ENCODE results near the gene WNK4.

The WNK4 gene

DNA sequence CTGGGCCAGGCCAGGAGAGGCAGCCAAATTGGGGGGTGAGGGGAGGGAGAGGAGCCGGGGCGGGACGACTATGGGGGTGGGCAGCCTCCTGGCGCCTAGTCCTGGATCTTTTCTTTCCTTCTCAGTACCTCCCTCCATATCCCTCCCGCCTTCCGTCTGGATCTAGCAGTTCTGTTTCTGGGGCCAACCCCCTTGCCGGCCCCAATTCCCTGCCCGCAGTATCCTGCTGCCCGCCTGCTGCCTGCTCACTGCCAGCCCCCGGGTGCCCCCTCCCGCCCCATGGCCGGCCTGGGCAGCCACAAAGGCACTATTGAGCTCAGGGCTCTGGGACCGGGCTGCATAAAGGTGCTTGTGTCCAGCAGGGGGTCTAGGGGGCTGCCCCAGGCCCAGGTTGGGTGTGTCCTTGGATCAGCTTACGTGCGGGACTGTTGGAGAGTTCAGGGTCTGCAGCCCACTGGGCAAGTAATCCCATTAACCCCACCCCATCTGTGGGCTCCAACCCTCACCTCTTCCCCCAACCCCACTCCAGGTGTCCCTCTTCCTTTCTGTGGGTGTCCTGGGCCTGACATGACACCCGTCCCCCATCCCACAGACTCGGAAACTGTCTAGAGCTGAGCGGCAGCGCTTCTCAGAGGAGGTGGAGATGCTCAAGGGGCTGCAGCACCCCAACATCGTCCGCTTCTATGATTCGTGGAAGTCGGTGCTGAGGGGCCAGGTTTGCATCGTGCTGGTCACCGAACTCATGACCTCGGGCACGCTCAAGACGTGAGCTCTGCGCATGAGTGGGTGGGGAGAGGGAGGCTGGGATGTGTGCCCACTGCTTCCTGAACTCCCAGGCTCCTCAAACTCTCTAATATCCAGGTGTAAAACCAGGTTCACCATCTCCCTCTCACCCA lies 2.0 kb downstream of the WNK4 start:
- no peak overlapping the region for H3K4me3 ChIP-seq (replicated peaks; ENCODE audit: low read depth, low read length)
- H3K36me3 ChIP-seq (ENCODE audit: control insufficient read depth, insufficient read depth, low read length) = peaks cover 12% of the 10 kb centered on the region
- DNase-seq (ENCODE audit: extremely low read depth, insufficient read length) = no peak
- TF ChIP-seq, protein P1, sequence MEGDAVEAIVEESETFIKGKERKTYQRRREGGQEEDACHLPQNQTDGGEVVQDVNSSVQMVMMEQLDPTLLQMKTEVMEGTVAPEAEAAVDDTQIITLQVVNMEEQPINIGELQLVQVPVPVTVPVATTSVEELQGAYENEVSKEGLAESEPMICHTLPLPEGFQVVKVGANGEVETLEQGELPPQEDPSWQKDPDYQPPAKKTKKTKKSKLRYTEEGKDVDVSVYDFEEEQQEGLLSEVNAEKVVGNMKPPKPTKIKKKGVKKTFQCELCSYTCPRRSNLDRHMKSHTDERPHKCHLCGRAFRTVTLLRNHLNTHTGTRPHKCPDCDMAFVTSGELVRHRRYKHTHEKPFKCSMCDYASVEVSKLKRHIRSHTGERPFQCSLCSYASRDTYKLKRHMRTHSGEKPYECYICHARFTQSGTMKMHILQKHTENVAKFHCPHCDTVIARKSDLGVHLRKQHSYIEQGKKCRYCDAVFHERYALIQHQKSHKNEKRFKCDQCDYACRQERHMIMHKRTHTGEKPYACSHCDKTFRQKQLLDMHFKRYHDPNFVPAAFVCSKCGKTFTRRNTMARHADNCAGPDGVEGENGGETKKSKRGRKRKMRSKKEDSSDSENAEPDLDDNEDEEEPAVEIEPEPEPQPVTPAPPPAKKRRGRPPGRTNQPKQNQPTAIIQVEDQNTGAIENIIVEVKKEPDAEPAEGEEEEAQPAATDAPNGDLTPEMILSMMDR (IDR thresholded peaks at IDR 0.05; ENCODE audit: insufficient read depth, low read length, poor library complexity, severe bottlenecking) = no peak
- H3K27me3 ChIP-seq (replicated peaks; ENCODE audit: control insufficient read depth, insufficient read depth, low read length) = peaks cover 9% of the 10 kb centered on the region

DNA sequence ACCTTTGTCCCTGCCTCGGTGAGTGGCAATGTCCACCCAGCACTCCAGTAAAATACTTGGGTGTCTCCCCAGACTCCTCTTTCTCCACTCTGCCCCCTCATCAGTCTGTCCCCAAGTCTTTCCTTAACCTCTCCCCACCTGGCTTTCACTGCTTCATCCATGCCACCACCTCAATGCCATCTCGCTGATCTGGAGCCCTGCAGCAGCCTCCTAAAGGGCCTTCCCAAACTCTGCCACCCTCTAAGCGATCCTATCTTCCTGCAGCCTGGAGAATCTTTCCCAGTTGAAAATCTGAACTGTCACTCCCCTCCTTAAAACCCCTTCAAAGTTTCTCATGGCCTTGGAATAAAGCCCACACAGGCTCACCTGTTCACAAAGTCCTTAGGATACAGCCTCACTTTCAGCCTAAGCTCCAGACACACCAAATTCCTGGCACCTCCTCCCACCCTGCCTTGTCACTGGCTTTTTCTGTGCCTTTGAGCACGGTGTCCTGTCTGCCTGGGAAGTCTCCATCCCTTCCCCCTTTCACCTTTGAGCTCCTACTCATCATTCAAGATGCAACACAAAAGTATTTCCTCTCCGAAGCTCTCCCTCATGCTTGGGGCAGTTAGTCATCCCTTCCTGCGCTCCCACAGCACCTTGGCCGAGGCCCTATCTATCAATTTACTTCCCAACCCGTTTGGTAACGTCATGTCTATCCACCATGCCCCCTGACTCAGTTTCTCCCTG lies 2.8 kb downstream of the WNK4 start:
- H3K4me3 ChIP-seq (replicated peaks; ENCODE audit: low read depth, low read length) = no peak overlapping the region
- DNase-seq (ENCODE audit: extremely low read depth, insufficient read length) = no peak
- H3K27me3 ChIP-seq (replicated peaks; ENCODE audit: control insufficient read depth, insufficient read depth, low read length) = peaks cover 9% of the 10 kb centered on the region
- H3K36me3 ChIP-seq (ENCODE audit: control insufficient read depth, insufficient read depth, low read length) = peaks cover 10% of the 10 kb centered on the region
- TF ChIP-seq, protein P1 (IDR thresholded peaks at IDR 0.05; ENCODE audit: insufficient read depth, low read length, poor library complexity, severe bottlenecking) = no peak

DNA sequence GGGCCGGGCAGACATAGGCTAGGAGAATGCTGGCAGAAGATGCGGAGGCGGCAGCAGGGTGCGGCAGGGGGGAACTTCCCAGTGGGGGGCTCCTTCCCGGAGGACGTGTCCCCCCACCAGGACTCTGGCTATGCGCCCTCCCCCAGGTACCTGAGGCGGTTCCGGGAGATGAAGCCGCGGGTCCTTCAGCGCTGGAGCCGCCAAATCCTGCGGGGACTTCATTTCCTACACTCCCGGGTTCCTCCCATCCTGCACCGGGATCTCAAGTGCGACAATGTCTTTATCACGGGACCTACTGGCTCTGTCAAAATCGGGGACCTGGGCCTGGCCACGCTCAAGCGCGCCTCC lies 3.4 kb downstream of the WNK4 start:
- H3K27me3 ChIP-seq (replicated peaks; ENCODE audit: control insufficient read depth, insufficient read depth, low read length) = peaks cover 9% of the 10 kb centered on the region
- H3K36me3 ChIP-seq (ENCODE audit: control insufficient read depth, insufficient read depth, low read length) = peaks cover 7% of the 10 kb centered on the region
- DNase-seq (ENCODE audit: extremely low read depth, insufficient read length) = no peak
- TF ChIP-seq, protein P1 (IDR thresholded peaks at IDR 0.05; ENCODE audit: insufficient read depth, low read length, poor library complexity, severe bottlenecking) = no peak
- H3K4me3 ChIP-seq (replicated peaks; ENCODE audit: low read depth, low read length) = no peak overlapping the region

DNA sequence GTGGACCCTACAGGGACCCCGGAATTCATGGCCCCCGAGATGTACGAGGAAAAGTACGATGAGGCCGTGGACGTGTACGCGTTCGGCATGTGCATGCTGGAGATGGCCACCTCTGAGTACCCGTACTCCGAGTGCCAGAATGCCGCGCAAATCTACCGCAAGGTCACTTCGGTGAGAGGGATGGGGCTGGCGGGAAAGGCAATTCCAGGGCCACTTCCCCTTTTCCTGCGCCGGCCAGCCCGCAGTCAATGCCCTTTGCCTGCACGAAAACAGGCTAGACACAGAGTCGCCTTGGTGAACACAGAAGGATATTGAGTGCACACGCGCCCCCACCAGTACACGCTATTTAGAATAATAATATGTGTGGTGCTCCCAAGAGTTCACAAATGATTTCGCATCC lies 4.0 kb downstream of the WNK4 start:
- Histone ChIP-seq H3K27me3 (replicated peaks; ENCODE audit: control insufficient read depth, insufficient read depth, low read length) (peaks cover 9% of the 10 kb centered on the region), H3K4me3 (replicated peaks; ENCODE audit: low read depth, low read length) (no peak overlapping the region), H3K36me3 (ENCODE audit: control insufficient read depth, insufficient read depth, low read length) (peaks cover 2% of the 10 kb centered on the region; the same call in 1 of the 2 replicates)
- no peak for DNase-seq (ENCODE audit: extremely low read depth, insufficient read length)
- TF ChIP-seq, protein P1 (IDR thresholded peaks at IDR 0.05; ENCODE audit: insufficient read depth, low read length, poor library complexity, severe bottlenecking) = no peak

DNA sequence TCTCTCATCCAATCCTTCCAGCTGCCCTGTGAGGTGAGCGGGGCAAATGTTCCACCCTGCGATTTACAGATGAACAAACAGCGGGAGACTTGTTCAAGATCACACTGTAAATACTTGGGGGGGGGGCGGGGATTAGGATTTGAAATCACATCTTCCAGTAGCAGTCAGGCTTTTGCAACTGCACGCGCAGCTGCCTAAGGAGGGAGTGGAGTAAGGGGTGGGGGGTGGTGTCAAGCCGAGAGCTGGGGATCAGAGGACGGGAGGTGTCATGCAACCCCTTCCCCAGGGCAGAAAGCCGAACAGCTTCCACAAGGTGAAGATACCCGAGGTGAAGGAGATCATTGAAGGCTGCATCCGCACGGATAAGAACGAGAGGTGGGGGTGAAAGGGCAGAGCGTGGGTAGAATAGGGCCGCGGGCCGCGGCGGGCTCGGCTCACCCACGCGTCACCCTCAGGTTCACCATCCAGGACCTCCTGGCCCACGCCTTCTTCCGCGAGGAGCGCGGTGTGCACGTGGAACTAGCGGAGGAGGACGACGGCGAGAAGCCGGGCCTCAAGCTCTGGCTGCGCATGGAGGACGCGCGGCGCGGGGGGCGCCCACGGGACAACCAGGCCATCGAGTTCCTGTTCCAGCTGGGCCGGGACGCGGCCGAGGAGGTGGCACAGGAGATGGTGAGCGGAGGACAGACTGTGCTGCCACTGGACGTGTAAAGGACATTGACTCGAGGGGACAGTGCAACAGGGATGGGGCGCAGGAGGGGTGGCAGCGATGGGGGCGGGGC lies 4.6 kb downstream of the WNK4 start:
- Histone ChIP-seq H3K27me3 (replicated peaks; ENCODE audit: control insufficient read depth, insufficient read depth, low read length) (peaks cover 9% of the 10 kb centered on the region), H3K36me3 (ENCODE audit: control insufficient read depth, insufficient read depth, low read length) (no peaks in the 10 kb centered on the region; the same call in 1 of the 2 replicates), H3K4me3 (replicated peaks; ENCODE audit: low read depth, low read length) (no peak overlapping the region)
- TF ChIP-seq, protein P1 (IDR thresholded peaks at IDR 0.05; ENCODE audit: insufficient read depth, low read length, poor library complexity, severe bottlenecking) = no peak
- no peak for DNase-seq (ENCODE audit: extremely low read depth, insufficient read length)

All from GM06990 (cell line).